HG03575 (cell line): ENCODE results near the gene INPP5E.

Experiments used
- ATAC-seq: cut with Tn5 transposase; IDR thresholded peaks from one replicate; pipeline ENCODE4 v1.9.1; 2021; ENCODE audit not compliant: unreplicated experiment, insufficient number of reproducible peaks, low FRiP score; ENCODE audit errors: extremely low read depth

INPP5E gene, protein sequence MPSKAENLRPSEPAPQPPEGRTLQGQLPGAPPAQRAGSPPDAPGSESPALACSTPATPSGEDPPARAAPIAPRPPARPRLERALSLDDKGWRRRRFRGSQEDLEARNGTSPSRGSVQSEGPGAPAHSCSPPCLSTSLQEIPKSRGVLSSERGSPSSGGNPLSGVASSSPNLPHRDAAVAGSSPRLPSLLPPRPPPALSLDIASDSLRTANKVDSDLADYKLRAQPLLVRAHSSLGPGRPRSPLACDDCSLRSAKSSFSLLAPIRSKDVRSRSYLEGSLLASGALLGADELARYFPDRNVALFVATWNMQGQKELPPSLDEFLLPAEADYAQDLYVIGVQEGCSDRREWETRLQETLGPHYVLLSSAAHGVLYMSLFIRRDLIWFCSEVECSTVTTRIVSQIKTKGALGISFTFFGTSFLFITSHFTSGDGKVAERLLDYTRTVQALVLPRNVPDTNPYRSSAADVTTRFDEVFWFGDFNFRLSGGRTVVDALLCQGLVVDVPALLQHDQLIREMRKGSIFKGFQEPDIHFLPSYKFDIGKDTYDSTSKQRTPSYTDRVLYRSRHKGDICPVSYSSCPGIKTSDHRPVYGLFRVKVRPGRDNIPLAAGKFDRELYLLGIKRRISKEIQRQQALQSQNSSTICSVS

GRCh38 chr9:136439481-136440408 lies at the start of gene INPP5E:
TSS of gene INPP5E (minus strand) at chr9:136439845. CDS start at chr9:136439419, 426 bp downstream.
- no peak for ATAC-seq

GRCh38 chr9:136488247-136489214 lies 48.9 kb upstream of the INPP5E start:
- ATAC-seq, result no peak

DNA sequence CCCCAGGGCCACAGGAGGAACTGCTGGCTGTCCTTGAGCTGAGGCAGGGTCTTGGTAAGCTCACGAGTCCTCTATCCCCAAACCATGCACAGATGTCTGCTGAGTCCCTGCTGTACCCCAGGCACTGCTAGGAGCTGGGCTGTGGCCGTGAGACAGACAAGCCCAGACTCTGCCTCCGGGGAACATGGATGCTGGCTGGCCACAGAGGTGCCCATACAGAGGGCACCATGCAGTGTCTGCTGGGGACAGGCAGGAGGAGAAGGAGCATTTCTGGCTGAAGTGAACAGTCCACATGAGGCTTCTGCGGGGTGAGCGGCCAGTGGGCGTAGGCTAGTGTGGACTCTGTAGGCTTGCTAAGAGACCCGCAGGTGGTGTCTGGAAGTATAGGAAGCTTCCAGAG lies 48.0 kb upstream of the INPP5E start:
- ATAC-seq, result no peak

DNA sequence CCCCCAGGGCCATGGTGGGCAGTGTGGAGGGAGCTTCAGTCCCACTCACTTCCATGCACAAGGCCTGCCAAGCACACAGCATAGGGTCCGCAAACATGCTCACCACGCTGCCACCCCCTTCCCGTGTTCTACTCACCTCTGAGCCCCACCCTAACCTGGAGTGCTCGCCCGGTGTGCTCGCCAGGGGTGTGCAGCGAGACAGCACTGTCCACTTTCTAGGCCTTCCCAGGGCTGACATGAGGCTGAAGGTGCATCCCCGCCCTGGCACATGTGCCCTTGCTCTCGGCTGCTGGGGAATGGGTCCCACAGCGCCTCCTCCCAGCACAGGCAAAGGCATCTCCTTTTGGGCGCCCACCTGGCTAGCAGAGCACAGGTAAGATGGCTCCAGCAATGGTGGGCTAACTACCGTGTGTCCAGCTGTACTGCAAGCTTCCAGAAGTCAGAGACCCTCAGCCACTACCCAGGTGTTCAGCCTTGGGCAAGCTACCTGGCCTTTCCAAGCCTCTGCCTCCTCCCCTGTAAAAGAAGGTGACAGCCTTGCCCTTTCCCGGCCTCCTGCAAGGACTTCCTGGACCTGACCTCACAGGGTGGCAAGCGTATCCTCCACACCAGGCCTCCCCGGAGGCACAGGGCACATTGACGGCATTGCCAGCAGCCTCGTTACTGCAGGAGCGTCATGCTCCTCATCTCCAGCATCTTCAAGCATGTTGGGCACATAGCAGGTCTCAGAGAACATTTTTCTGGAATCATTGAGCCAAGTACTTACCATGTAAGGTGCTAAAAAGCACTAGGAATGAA lies 47.4 kb upstream of the INPP5E start:
- ATAC-seq, result no peak

- ATAC-seq, result no peak
Observed at GRCh38 chr9:136486131-136486530, 46.5 kb upstream of the INPP5E start.

DNA sequence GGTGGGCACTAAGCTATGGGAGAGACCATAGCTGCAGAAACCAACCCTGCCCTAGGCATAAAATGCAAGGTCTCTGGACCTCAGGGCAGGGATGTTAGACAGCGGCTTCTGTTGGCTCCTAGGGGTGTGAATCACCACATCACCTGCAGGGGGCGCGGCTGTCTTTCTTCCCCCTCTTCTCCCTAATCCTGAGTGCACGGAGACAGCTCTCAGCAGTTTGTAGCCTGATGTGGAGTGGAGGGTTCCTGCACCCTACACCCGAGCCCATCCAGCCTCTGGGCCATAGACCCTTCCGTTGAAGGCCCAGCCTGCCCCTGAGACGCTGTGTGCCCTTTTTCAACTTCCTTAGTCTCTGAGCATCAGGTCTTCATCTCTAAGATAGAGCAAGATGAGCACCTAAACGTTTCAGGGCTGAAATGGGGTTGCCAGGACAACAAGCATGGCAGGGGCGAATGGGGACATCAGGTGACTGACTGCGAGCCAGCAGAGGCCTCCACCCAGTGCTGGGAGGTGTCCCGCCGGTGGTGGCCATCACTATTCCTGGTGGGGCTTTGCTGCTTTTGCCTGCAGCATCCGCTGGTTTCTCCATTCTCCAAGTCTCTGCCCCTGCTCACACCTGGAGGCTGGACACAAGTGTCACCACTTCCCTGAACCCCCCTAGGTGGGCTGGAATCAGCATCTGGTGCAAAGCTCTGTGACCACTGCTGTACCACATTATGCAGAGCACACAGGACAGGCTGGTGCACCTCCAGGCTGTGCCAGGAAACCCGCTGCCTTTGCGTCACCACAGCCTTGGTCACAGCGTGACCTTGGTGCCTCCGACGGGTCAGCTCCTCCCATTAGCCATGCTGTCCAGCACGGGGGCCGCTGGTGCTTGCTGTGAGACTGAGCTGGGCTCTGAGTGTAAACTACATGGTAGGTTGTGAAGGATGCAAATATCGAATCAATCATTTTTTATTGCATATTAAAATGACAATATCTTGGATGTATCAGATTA lies 45.7 kb upstream of the INPP5E start:
- no peak for ATAC-seq

- no peak for ATAC-seq
Observed at GRCh38 chr9:136484153-136485048, 44.8 kb upstream of the INPP5E start.

DNA sequence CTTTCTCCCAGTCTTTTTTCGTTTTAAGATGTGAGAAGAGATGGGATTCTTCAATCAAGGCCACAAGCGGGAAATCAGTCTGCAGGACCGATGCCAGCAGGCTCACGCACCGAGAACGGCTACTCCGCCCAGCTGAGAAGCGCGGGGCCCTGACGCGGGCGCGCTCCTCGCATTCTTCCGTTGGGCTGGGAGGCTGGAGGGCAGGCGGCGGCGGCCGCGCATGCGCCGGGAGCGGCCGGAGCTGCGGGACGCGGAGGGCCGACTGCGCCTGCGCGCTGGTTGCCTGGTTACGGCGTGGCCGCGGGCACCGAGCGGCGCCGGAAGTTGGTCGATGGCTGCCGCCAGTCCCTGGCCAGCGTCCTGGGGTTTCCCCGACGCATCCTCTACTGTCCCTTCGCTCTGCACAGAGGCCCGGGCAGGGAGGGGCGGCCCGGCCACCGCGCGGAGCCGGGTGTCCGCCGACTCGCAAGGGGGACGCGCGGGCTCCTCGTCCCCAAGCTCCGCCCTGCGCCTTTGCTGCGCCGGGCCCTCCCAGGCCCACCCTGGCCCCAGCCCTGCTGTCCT lies 44.0 kb upstream of the INPP5E start:
- peak; percentile 32 for ATAC-seq

- peak; percentile 18 for ATAC-seq
Observed at GRCh38 chr9:136482793-136483588, 43.3 kb upstream of the INPP5E start, which contains the start of gene SEC16A. TSS of gene SEC16A (minus strand) at chr9:136483040. CDS start at chr9:136477615, 5,425 bp downstream.

DNA sequence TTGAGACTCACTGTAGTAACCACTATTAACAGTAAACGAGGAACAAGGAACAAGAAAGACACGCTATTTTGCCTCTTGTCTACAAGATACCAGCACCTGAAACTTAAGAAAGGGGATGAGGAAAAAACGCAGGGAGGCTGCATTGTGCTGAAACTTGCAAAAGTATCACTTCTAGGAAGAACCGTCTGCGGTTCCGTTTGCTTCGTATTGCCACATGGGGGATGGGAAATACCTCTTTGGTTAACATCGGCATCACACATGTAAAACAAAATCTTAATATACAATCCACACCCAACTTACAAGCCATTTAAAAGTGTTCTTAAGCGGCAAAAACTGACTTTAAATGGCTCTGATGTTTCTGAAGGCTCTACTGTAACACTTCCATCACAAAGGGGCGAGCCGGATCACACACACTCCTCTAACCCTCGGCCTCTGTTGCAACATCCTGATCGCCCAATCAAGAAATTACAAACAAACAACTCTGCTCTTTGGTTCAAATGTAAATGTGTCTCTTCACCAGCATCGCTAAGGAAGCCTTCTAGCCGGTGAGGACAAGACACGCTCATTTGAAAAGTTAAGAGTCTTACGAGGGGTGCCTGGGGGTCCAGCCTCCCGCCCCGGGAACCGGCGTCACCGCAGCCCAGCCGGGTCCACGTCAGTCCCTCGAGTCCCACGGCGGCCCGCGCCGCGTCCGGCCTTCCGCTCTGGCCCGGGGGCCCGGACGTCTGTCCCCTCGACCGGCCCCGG lies 42.6 kb upstream of the INPP5E start:
- no peak for ATAC-seq

DNA sequence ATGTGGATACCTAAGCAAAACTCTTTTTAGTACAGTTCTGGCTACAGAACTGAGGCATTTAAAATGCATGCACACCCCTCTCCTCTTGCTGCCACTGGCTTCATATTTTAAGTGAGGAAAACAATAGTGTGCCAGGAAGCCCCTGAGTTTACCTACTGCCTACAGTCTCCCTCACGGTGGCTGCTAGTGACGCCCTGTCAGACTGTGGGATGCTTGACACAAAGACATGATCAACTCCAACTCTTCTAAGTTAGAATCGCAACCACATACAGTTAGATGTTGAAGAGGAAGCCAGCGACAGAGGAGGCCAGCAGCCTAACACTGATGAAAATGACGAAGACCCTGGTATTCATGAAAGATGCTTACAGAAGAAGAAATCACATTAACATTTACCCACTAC lies 41.9 kb upstream of the INPP5E start:
- ATAC-seq, result no peak

GRCh38 chr9:136476369-136477150 lies 36.9 kb upstream of the INPP5E start:
- no peak for ATAC-seq
